Measurements from ENCODE around the gene ADCY4.
"Not testable (repeated sequence)": the region's sequence is repeated elsewhere in the genome, so short reads cannot be mapped to it uniquely, and the experiment has no call there.

Gene ADCY4

GRCh38 chr14:24354482-24354825 is 19.6 kb upstream of the ADCY4 start:
- H3K4me1 ChIP-seq (ENCODE audit: control insufficient read depth, insufficient read depth, low read length); H3K36me3 ChIP-seq (ENCODE audit: control insufficient read depth, insufficient read depth, low read length); H3K27ac ChIP-seq (ENCODE audit: insufficient read depth, low read depth, low read length, poor library complexity, severe bottlenecking); H3K4me3 ChIP-seq (ENCODE audit: insufficient read depth, low read depth, low read length); H3K9me3 ChIP-seq (ENCODE audit: control insufficient read depth, low read length): not testable (repeated sequence)
- peaks cover 37% of the 10 kb centered on the region for H3K27me3 ChIP-seq (ENCODE audit: control insufficient read depth, insufficient read depth, low read length, poor library complexity, severe bottlenecking)
- 79 to 92% methylated on average over 2 to 3 of the region's 3 CpGs for WGBS, 2 experiments

GRCh38 chr14:24353559-24354481 is 18.9 kb upstream of the ADCY4 start:
- no peak overlapping the region for H3K27ac ChIP-seq (ENCODE audit: insufficient read depth, low read depth, low read length, poor library complexity, severe bottlenecking)
- no peaks in the 10 kb centered on the region for H3K36me3 ChIP-seq (ENCODE audit: control insufficient read depth, insufficient read depth, low read length)
- peaks cover 40% of the 10 kb centered on the region for H3K27me3 ChIP-seq (ENCODE audit: control insufficient read depth, insufficient read depth, low read length, poor library complexity, severe bottlenecking)
- no peak overlapping the region for H3K4me3 ChIP-seq (ENCODE audit: insufficient read depth, low read depth, low read length)
- H3K4me1 ChIP-seq (ENCODE audit: control insufficient read depth, insufficient read depth, low read length) = no peaks in the 10 kb centered on the region
- no peaks in the 10 kb centered on the region for H3K9me3 ChIP-seq (ENCODE audit: control insufficient read depth, low read length)
- 91 to 94% methylated on average over 3 of the region's 5 CpGs for WGBS, 2 experiments

GRCh38 chr14:24351517-24351916 is 16.6 kb upstream of the ADCY4 start:
- WGBS, 2 experiments = 35 to 37% methylated on average over 4 of the region's 4 CpGs
- Histone ChIP-seq H3K4me3 (ENCODE audit: insufficient read depth, low read depth, low read length) (no peak overlapping the region), H3K4me1 (ENCODE audit: control insufficient read depth, insufficient read depth, low read length) (no peaks in the 10 kb centered on the region), H3K9me3 (ENCODE audit: control insufficient read depth, low read length) (no peaks in the 10 kb centered on the region), H3K27me3 (ENCODE audit: control insufficient read depth, insufficient read depth, low read length, poor library complexity, severe bottlenecking) (peaks cover 40% of the 10 kb centered on the region), H3K27ac (ENCODE audit: insufficient read depth, low read depth, low read length, poor library complexity, severe bottlenecking) (no peak overlapping the region), H3K36me3 (ENCODE audit: control insufficient read depth, insufficient read depth, low read length) (no peaks in the 10 kb centered on the region)

- 76 to 80% methylated on average over 5 of the region's 5 CpGs for WGBS, 2 experiments
- Histone ChIP-seq H3K27ac (ENCODE audit: insufficient read depth, low read depth, low read length, poor library complexity, severe bottlenecking) (no peak overlapping the region), H3K9me3 (ENCODE audit: control insufficient read depth, low read length) (no peaks in the 10 kb centered on the region), H3K4me3 (ENCODE audit: insufficient read depth, low read depth, low read length) (no peak overlapping the region), H3K27me3 (ENCODE audit: control insufficient read depth, insufficient read depth, low read length, poor library complexity, severe bottlenecking) (peaks cover 44% of the 10 kb centered on the region), H3K36me3 (ENCODE audit: control insufficient read depth, insufficient read depth, low read length) (no peaks in the 10 kb centered on the region), H3K4me1 (ENCODE audit: control insufficient read depth, insufficient read depth, low read length) (no peaks in the 10 kb centered on the region)
These were observed 14.9 kb upstream of the ADCY4 start for GRCh38 chr14:24349742-24350141.

- Histone ChIP-seq H3K4me3 (ENCODE audit: insufficient read depth, low read depth, low read length) (no peak overlapping the region), H3K9me3 (ENCODE audit: control insufficient read depth, low read length) (no peaks in the 10 kb centered on the region), H3K27me3 (ENCODE audit: control insufficient read depth, insufficient read depth, low read length, poor library complexity, severe bottlenecking) (peaks cover 51% of the 10 kb centered on the region), H3K36me3 (ENCODE audit: control insufficient read depth, insufficient read depth, low read length) (no peaks in the 10 kb centered on the region), H3K4me1 (ENCODE audit: control insufficient read depth, insufficient read depth, low read length) (no peaks in the 10 kb centered on the region), H3K27ac (ENCODE audit: insufficient read depth, low read depth, low read length, poor library complexity, severe bottlenecking) (no peak overlapping the region)
- 91 to 93% methylated on average over 2 of the region's 2 CpGs for WGBS, 2 experiments
These were observed 13.3 kb upstream of the ADCY4 start for GRCh38 chr14:24348186-24348585.

GRCh38 chr14:24347134-24347533 is 12.3 kb upstream of the ADCY4 start:
- peaks cover 48% of the 10 kb centered on the region for H3K27me3 ChIP-seq (ENCODE audit: control insufficient read depth, insufficient read depth, low read length, poor library complexity, severe bottlenecking)
- H3K9me3 ChIP-seq (ENCODE audit: control insufficient read depth, low read length) = no peaks in the 10 kb centered on the region
- no peaks in the 10 kb centered on the region for H3K4me1 ChIP-seq (ENCODE audit: control insufficient read depth, insufficient read depth, low read length)
- H3K36me3 ChIP-seq (ENCODE audit: control insufficient read depth, insufficient read depth, low read length) = no peaks in the 10 kb centered on the region
- WGBS, 2 experiments = 47 to 50% methylated on average over 1 of the region's 1 CpG
- H3K27ac ChIP-seq (ENCODE audit: insufficient read depth, low read depth, low read length, poor library complexity, severe bottlenecking) = no peak overlapping the region
- H3K4me3 ChIP-seq (ENCODE audit: insufficient read depth, low read depth, low read length) = no peak overlapping the region

- Histone ChIP-seq H3K4me3 (ENCODE audit: insufficient read depth, low read depth, low read length) (no peak overlapping the region), H3K27me3 (ENCODE audit: control insufficient read depth, insufficient read depth, low read length, poor library complexity, severe bottlenecking) (peaks cover 53% of the 10 kb centered on the region), H3K36me3 (ENCODE audit: control insufficient read depth, insufficient read depth, low read length) (no peaks in the 10 kb centered on the region), H3K27ac (ENCODE audit: insufficient read depth, low read depth, low read length, poor library complexity, severe bottlenecking) (no peak overlapping the region), H3K4me1 (ENCODE audit: control insufficient read depth, insufficient read depth, low read length) (no peaks in the 10 kb centered on the region), H3K9me3 (ENCODE audit: control insufficient read depth, low read length) (no peaks in the 10 kb centered on the region)
- 85 to 88% methylated on average over 7 of the region's 7 CpGs for WGBS, 2 experiments
These were observed 9.2 kb upstream of the ADCY4 start for GRCh38 chr14:24343795-24344660.

- Histone ChIP-seq H3K9me3 (ENCODE audit: control insufficient read depth, low read length) (no peaks in the 10 kb centered on the region), H3K27ac (ENCODE audit: insufficient read depth, low read depth, low read length, poor library complexity, severe bottlenecking) (no peak overlapping the region), H3K27me3 (ENCODE audit: control insufficient read depth, insufficient read depth, low read length, poor library complexity, severe bottlenecking) (peaks cover 65% of the 10 kb centered on the region), H3K4me1 (ENCODE audit: control insufficient read depth, insufficient read depth, low read length) (no peaks in the 10 kb centered on the region), H3K4me3 (ENCODE audit: insufficient read depth, low read depth, low read length) (no peak overlapping the region), H3K36me3 (ENCODE audit: control insufficient read depth, insufficient read depth, low read length) (no peaks in the 10 kb centered on the region)
- WGBS, 2 experiments = 94 to 96% methylated on average over 4 of the region's 4 CpGs
These were observed 8.0 kb upstream of the ADCY4 start for GRCh38 chr14:24342889-24343288.

GRCh38 chr14:24340606-24341005 is 5.7 kb upstream of the ADCY4 start:
- H3K9me3 ChIP-seq (ENCODE audit: control insufficient read depth, low read length) = no peaks in the 10 kb centered on the region
- H3K27me3 ChIP-seq (ENCODE audit: control insufficient read depth, insufficient read depth, low read length, poor library complexity, severe bottlenecking) = peaks cover 87% of the 10 kb centered on the region
- H3K27ac ChIP-seq (ENCODE audit: insufficient read depth, low read depth, low read length, poor library complexity, severe bottlenecking) = no peak overlapping the region
- 92 to 93% methylated on average over 1 of the region's 1 CpG for WGBS, 2 experiments
- no peak overlapping the region for H3K4me3 ChIP-seq (ENCODE audit: insufficient read depth, low read depth, low read length)
- H3K36me3 ChIP-seq (ENCODE audit: control insufficient read depth, insufficient read depth, low read length) = no peaks in the 10 kb centered on the region
- H3K4me1 ChIP-seq (ENCODE audit: control insufficient read depth, insufficient read depth, low read length) = peaks cover 3% of the 10 kb centered on the region
